HCT116 (cell line): ENCODE data around the gene TDRD7. TPM values are rescaled to one million over a fixed set of nuclear protein-coding genes. Genes with fewer than 3 reads are reported as not detected.

Experiments used
- ATAC-seq: fragments of 200-7000 bp; cut with Tn5 transposase; 2 replicates; pipeline ENCODE4 v1.9.1; 2020; ENCODE audit warnings: mild to moderate bottlenecking, moderate library complexity
- BruUV-seq: library from RNA; stranded (reverse); fragments of 400-500 nt; replicated peaks from 2 replicates; lab custom pipeline; 2021; lab: Mats Ljungman, UMichigan
- CTCF ChIA-PET: fragments of 300-600 bp; sonication (Branson Sonifier 250); formaldehyde crosslinking; loops from one replicate; lab custom pipeline; 2021; ENCODE audit warnings: antibody characterized with exemption; lab: Charles Lee
- POLR2A ChIA-PET: fragments of 300-600, 350-600 bp; sonication (Branson Sonifier 250); formaldehyde crosslinking; loops from one replicate; lab custom pipeline; 2021; ENCODE audit warnings: antibody characterized with exemption; lab: Charles Lee
- RAD21 ChIA-PET, 2 experiments: fragments of 300-600 bp; sonication (Branson Sonifier 250); formaldehyde crosslinking; loops; one replicate each; lab custom pipeline; 2023; ENCODE audit warnings: low total read pairs in 2 of 2; ENCODE audit not compliant: uncharacterized antibody in 2 of 2, unreplicated experiment in 2 of 2, low non-redundant PET in 1 of 2; lab: Charles Lee
- DNase-seq: peaks from one replicate; pipeline ENCODE4 v3.0.0-alpha.2; 2010; ENCODE audit warnings: low read depth, low spot score
- H2AFZ ChIP-seq: fragments of 200-600 bp; shearing (Covaris generic), sonication (generic); 2 replicates; pipeline ENCODE4 v1.6.1; 2017; ENCODE audit warnings: low read depth, mixed run types, mixed read lengths, antibody characterized with exemption, low read length; ENCODE audit not compliant: poor library complexity, severe bottlenecking
- H3K27ac ChIP-seq: 2 replicates; pipeline ENCODE4 v1.5.1; 2012; ENCODE audit warnings: low read depth, low read length
- H3K27me3 ChIP-seq: fragments of 200-600 bp; sonication (generic); 2 replicates; pipeline ENCODE4 v1.6.1; 2016; ENCODE audit warnings: mixed run types, low read length, mixed read lengths; ENCODE audit not compliant: insufficient read depth
- H3K36me3 ChIP-seq, 2 experiments: fragments of 200-500 bp in 1 of 2; fragments of 200-600 bp in 1 of 2; sonication (Bioruptor generic) in 1 of 2; sonication (generic) in 1 of 2; 2 replicates each; pipeline versions ENCODE4 v1.5.1 to v1.6.1; 2014 to 2016; ENCODE audit warnings: low read length in 2 of 2, inconsistent platforms in 1 of 2, mixed read lengths in 1 of 2, mixed run types in 1 of 2; ENCODE audit not compliant: insufficient read depth in 2 of 2, control insufficient read depth in 1 of 2
- H3K4me1 ChIP-seq, 2 experiments: fragments of 200-600 bp in 1 of 2; sonication (generic) in 1 of 2; 2 replicates each; pipeline versions ENCODE4 v1.5.1 to v1.6.1; 2012 to 2017; ENCODE audit warnings: low read length in 2 of 2, inconsistent platforms in 1 of 2, mild to moderate bottlenecking in 1 of 2, mixed read lengths in 1 of 2, mixed run types in 1 of 2, moderate library complexity in 1 of 2; ENCODE audit not compliant: insufficient read depth in 2 of 2, control insufficient read depth in 1 of 2
- H3K4me2 ChIP-seq: fragments of 200-600 bp; sonication (generic); 2 replicates; pipeline ENCODE4 v1.6.1; 2017; ENCODE audit warnings: mixed run types, low read length, mixed read lengths
- H3K4me3 ChIP-seq, 2 experiments: fragments of 200-600 bp in 1 of 2; sonication (generic) in 1 of 2; replicated peaks in 1 of 2; 2 replicates each; pipeline ENCODE4 v1.5.1; 2011 to 2016; ENCODE audit warnings: low read length in 2 of 2, control low read depth in 1 of 2, low read depth in 1 of 2, mild to moderate bottlenecking in 1 of 2, mixed read lengths in 1 of 2, mixed run types in 1 of 2
- H3K79me2 ChIP-seq: fragments of 200-600 bp; sonication (generic); 2 replicates; pipeline ENCODE4 v1.6.1; 2017; ENCODE audit warnings: mild to moderate bottlenecking, mixed run types, low read length, moderate library complexity, mixed read lengths; ENCODE audit not compliant: insufficient read depth
- H3K9ac ChIP-seq: fragments of 200-600 bp; sonication (generic); 2 replicates; pipeline ENCODE4 v1.6.1; 2016; ENCODE audit warnings: low read length, mixed read lengths
- H3K9me2 ChIP-seq: fragments of 200-600 bp; sonication (generic), shearing (Covaris generic); 2 replicates; pipeline ENCODE4 v1.6.1; 2017; ENCODE audit warnings: mixed run types, mild to moderate bottlenecking, moderate library complexity; ENCODE audit not compliant: insufficient read depth
- H3K9me3 ChIP-seq, 2 experiments: fragments of 200-500 bp in 1 of 2; fragments of 200-600 bp in 1 of 2; sonication (Bioruptor generic) in 1 of 2; sonication (generic) in 1 of 2; 2 replicates each; pipeline ENCODE4 v1.6.1; 2014 to 2017; ENCODE audit warnings: low read length in 2 of 2, mixed read lengths in 2 of 2, inconsistent platforms in 1 of 2, low read depth in 1 of 2, mild to moderate bottlenecking in 1 of 2, mixed run types in 1 of 2, moderate library complexity in 1 of 2; ENCODE audit not compliant: control insufficient read depth in 1 of 2, insufficient read depth in 1 of 2
- H4K20me1 ChIP-seq: fragments of 200-600 bp; sonication (generic), shearing (Covaris generic); 2 replicates; pipeline ENCODE4 v1.6.1; 2017; ENCODE audit warnings: mixed run types, mild to moderate bottlenecking, moderate library complexity; ENCODE audit not compliant: insufficient read depth
- CBX3 ChIP-seq: IDR thresholded peaks from 2 replicates; pipeline ENCODE4 v1.6.1; 2012; ENCODE audit warnings: low read depth
- CEBPB ChIP-seq: IDR thresholded peaks from 2 replicates; pipeline ENCODE4 v1.6.1; 2012; ENCODE audit warnings: low read depth
- EGR1 ChIP-seq: IDR thresholded peaks from 2 replicates; pipeline ENCODE4 v1.6.1; 2012; ENCODE audit warnings: low read depth
- ELF1 ChIP-seq: IDR thresholded peaks from 2 replicates; pipeline ENCODE4 v1.6.1; 2012; ENCODE audit warnings: low read depth, borderline replicate concordance
- EZH2 ChIP-seq: fragments of 200-600 bp; sonication (generic); IDR thresholded peaks from 2 replicates; pipeline ENCODE4 v1.6.1; 2017; ENCODE audit warnings: antibody characterized with exemption, mixed run types
- EZH2phosphoT487 ChIP-seq: fragments of 200-600 bp; IDR thresholded peaks from 2 replicates; pipeline ENCODE4 v1.6.1; 2018; ENCODE audit warnings: antibody characterized with exemption, borderline replicate concordance
- FOSL1 ChIP-seq: IDR thresholded peaks from 2 replicates; pipeline ENCODE4 v1.6.1; 2012; ENCODE audit warnings: low read depth
- JUND ChIP-seq: IDR thresholded peaks from 2 replicates; pipeline ENCODE4 v1.6.1; 2012
- MAX ChIP-seq: IDR thresholded peaks from 2 replicates; pipeline ENCODE4 v1.6.1; 2012
- POLR2A ChIP-seq: IDR thresholded peaks from 2 replicates; pipeline ENCODE4 v1.7.0; 2011; ENCODE audit warnings: borderline replicate concordance; ENCODE audit not compliant: insufficient read depth, insufficient read length; ENCODE audit errors: extremely low read depth
- POLR2AphosphoS5 ChIP-seq: IDR thresholded peaks from 2 replicates; pipeline ENCODE4 v1.6.1; 2011; ENCODE audit warnings: mild to moderate bottlenecking, low read depth, low read length, moderate library complexity
- RAD21 ChIP-seq: IDR thresholded peaks from 2 replicates; pipeline ENCODE4 v1.6.1; 2012; ENCODE audit warnings: low read depth, mild to moderate bottlenecking
- REST ChIP-seq: IDR thresholded peaks from 2 replicates; pipeline ENCODE4 v1.6.1; 2012; ENCODE audit warnings: low read depth
- TCF7L2 ChIP-seq: IDR thresholded peaks from 2 replicates; pipeline ENCODE4 v1.7.0; 2011; ENCODE audit warnings: borderline replicate concordance, inconsistent platforms; ENCODE audit not compliant: insufficient read depth, insufficient read length; ENCODE audit errors: extremely low read depth
- ZBTB33 ChIP-seq: IDR thresholded peaks from 2 replicates; pipeline ENCODE4 v1.6.1; 2011; ENCODE audit warnings: mild to moderate bottlenecking, low read length, moderate library complexity; ENCODE audit not compliant: insufficient replicate concordance; ENCODE audit errors: extremely low read depth
- ZFX ChIP-seq: fragments of 450-650 bp; IDR thresholded peaks from 2 replicates; pipeline ENCODE4 v1.6.1; 2017
- ZNF274 ChIP-seq: fragments of 200-500 bp; sonication (Bioruptor generic); IDR thresholded peaks from 2 replicates; pipeline ENCODE4 v1.6.1; 2014; ENCODE audit warnings: mild to moderate bottlenecking, low read depth, low read length, inconsistent platforms
- intact Hi-C: fragments of 100-400 bp; cut with micrococcal nuclease; formaldehyde crosslinking; loops from 2 replicates; pipeline ENCODE4 v1.10.0; 2022
- total RNA-seq: library from RNA; stranded (reverse); gene quantifications from one replicate; pipeline ENCODE4 v1.2.1, GENCODE V29; 2021; ENCODE audit not compliant: unreplicated experiment

The TDRD7 gene
- total RNA-seq, 1 experiment from 2014 or later: 8.0 TPM

GRCh38 chr9:97519441-97519970 is 107.6 kb downstream of the TDRD7 start:
- ChIA-PET RAD21 (no interaction called here), CTCF (interaction anchor here (1.1 kb wide), 1 partner anchor 79 kb away, joined by 3 read pairs; no protein-coding TSS in a partner anchor), POLR2A (no interaction called here)
- TF ChIP-seq ELF1 (no peak), JUND (no peak), REST (no peak), TCF7L2 (no peak), ZNF274 (no peak), ZFX (no peak), POLR2A (no peak), POLR2AphosphoS5 (no peak), EGR1 (no peak), MAX (no peak), FOSL1 (no peak), EZH2phosphoT487 (no peak), RAD21 (no peak), ZBTB33 (no peak), EZH2 (no peak), CBX3 (no peak), CEBPB (no peak)
- H3K27me3 ChIP-seq: no peaks in the 10 kb centered on the region
- no peak overlapping the region for H3K4me3 ChIP-seq
- H3K4me1 ChIP-seq: peaks cover 0 to 12% of the 10 kb centered on the region in 2 experiments; a peak in 2 of 4 replicates
- H4K20me1 ChIP-seq: no peaks in the 10 kb centered on the region; the same call in 1 of the 2 replicates
- no peak overlapping the region for H3K9ac ChIP-seq
- no peak for DNase-seq
- H3K4me2 ChIP-seq: no peak overlapping the region
- no peaks in the 10 kb centered on the region for H3K36me3 ChIP-seq
- no peaks in the 10 kb centered on the region for H3K9me2 ChIP-seq
- no peak overlapping the region for H3K27ac ChIP-seq
- H3K79me2 ChIP-seq: no peaks in the 10 kb centered on the region
- no peak overlapping the region for H2AFZ ChIP-seq
- H3K9me3 ChIP-seq: no peaks in the 10 kb centered on the region
- no peak for ATAC-seq
- intact Hi-C loops: no loop called here
- no TSS peak for BruUV-seq
